Activated T-cell treated with anti-CD3 and anti-CD28 coated beads for 48 hours (primary cell): ENCODE results near the gene GPX4.
A peak's percentile ranks its signal among the peaks of the same experiment; 100 is the strongest.

Experiments used
- DNase-seq: peaks from one replicate; pipeline ENCODE4 v3.0.0-alpha.2; 2020; ENCODE audit warnings: low read depth

GPX4 gene

GRCh38 chr19:1084024-1084868 lies 19.5 kb upstream of the GPX4 start:
- no peak for DNase-seq

DNA sequence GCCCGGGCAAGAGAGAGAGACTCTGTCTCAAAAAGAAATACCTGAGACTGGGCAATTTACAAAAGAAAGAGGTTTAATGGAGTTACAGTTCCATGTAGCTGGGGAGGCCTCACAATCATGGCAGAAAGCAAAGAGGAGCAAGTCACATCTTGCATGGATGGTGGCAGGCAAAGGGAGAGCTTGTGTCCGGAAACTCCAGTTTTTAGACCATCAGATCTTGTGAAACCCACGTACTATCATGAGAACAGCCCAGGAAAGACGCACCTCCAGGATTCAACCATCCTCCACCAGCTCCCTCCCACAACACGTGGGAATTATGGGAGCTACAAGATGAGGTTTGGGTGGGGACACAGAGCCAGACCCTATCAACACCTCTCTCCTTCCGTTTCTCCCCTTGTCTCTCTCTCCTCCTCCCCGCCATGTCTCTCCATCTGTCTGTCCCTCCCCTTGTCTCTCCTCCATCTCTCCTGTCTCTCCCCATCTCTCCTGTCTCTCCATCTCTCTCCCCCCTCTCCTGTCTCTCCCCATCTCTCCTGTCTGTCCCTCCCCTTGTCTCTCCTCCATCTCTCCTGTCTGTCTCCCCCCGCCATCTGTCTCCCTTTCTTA lies 18.6 kb upstream of the GPX4 start:
- DNase-seq = no peak

DNA sequence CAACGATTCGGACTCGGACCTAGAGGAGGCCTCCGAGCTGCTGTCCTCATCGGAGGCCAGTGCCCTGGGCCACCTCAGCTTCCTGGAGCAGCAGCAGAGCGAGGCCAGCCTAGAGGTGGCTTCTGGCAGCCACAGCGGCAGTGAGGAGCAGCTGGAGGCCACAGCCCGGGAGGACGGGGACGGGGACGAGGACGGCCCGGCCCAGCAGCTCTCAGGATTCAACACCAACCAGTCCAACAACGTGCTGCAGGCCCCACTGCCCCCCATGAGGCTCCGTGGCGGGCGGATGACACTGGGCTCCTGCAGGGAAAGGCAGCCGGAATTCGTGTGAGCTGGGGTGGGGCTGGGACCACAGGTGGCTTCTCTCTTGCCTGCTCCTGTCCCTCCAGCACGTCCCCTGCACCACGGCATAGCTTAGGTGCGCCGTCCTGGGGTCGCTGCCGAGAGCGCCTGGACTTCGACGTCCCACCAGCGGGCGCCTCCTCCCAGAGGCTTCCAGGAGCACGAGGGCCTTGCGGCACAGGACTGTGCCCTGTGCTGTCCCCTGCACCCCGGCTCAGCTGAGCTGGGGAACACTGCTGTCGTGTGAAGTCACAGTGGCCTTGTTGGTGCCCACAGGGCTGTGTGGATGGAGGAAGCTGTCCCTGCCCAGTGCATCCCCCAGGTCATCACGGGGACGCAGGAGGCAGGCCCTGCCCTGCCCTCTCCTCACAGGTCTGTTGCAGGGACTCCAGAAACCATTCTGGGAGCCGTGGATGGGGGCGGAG lies 17.9 kb upstream of the GPX4 start:
- no peak for DNase-seq

GRCh38 chr19:1086613-1087012 lies 17.2 kb upstream of the GPX4 start:
- DNase-seq = no peak

DNA sequence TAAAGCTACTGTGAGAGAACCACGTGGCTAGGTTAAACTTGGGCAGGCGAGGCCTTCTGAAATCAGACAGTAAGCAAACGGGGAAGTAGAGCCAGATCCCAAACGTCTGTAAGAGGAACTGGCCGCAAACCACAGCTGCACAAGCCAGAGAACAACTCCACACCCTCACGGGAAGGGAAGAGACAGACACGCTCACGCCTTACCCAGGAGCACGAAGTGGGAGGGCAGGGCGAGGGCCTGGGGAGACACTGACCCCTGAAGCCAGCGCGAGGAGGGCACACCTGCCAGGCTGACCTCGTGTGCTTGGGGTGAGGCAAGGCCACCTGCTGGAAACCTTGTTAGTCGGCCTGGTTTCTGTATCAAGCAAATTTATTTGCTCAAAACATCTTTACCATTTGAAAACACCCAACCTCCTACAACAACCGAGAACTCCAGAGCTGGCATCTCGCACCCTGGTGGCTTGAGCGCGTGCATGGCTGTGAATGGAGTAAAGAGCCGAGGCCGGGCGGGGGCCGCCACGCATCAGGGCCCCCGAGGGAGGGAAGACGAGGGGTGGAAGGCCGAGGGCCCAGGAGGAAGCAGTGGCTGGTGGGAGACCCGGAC lies 15.9 kb upstream of the GPX4 start:
- no peak for DNase-seq

GRCh38 chr19:1088416-1089010 lies 15.3 kb upstream of the GPX4 start:
- DNase-seq = no peak

- no peak for DNase-seq
Observed at GRCh38 chr19:1089126-1089771, 14.5 kb upstream of the GPX4 start.

GRCh38 chr19:1089891-1090290 lies 13.9 kb upstream of the GPX4 start:
- DNase-seq = no peak

GRCh38 chr19:1090731-1091543 lies 12.9 kb upstream of the GPX4 start:
- no peak for DNase-seq

DNA sequence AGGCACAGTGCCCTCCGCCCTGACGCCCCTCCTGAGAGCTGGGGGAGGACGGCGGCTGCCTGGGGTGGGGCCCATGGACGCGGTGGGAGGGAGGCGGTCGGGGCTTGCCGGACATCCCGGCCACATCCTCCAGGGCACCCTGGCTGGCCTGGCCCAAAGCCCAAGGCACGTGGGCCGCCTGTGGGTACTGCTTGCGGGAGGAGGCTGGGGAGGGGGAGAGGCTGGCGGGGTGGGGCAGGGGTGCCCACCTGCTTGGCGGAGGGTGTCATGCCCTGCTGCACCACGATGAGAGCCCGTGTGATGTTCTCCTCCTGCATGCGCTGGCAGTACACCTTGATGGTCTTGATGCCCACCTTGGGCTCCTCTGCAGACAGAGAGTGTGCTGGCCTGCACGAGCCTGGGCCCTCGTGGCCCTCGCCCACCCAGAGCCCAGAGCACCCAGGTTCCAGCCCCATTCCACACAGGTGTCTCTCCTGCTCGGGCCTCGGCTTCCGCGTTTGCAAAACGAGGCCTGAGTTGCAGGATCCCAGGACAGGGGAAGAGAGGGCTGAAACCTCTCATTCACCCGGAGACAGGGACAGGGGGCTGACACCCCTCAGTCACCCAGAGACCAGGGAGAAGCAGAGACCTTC lies 12.1 kb upstream of the GPX4 start:
- no peak for DNase-seq

DNA sequence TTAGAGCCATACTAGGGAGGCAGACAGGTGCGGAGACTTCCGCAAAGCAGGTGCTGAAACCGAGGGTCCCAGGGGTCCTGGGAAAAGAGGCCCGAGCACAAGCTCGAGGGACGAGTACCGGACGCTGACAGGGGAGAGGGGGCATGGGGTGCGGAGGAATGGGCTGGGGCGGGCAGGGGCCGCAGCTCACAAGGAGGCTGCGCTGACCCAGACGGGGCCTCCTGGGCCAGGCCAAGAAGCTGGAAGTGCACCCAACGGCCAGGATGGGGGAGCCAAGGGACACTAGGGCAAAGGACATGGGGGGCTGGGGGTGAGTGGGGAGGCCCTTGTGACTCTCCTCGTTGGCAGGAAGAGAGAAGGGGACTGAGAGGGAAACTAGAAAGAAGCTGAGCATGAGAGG lies 10.5 kb upstream of the GPX4 start:
- no peak for DNase-seq

GRCh38 chr19:1093811-1094553 lies 9.8 kb upstream of the GPX4 start:
- DNase-seq = no peak

GRCh38 chr19:1094655-1094977 lies 9.2 kb upstream of the GPX4 start:
- no peak for DNase-seq

GRCh38 chr19:1094978-1095701 lies 8.7 kb upstream of the GPX4 start, which contains the start of gene POLR2E:
Gene POLR2E (minus strand): TSS chr19:1095375. CDS start chr19:1095315, 60 bp downstream.
- peak; percentile 97 for DNase-seq

DNA sequence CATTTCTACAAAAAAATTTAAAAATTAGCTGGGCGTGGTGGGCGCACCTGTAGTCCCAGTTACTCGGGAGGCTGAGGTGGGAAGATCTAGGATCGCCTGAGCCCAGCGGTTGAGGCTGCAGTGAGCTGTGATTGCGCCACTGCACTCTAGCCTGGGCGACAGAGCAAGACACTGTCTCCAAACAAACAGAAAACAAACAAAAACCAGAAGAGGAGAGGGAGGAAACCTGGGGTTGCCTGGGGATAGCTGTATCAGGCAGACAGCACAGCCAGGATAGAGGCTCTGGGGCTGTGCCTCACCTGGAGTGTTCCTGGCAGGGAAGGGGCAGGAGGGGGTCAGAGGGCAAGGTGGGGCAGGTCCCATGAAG lies 6.0 kb upstream of the GPX4 start:
- no peak for DNase-seq

DNA sequence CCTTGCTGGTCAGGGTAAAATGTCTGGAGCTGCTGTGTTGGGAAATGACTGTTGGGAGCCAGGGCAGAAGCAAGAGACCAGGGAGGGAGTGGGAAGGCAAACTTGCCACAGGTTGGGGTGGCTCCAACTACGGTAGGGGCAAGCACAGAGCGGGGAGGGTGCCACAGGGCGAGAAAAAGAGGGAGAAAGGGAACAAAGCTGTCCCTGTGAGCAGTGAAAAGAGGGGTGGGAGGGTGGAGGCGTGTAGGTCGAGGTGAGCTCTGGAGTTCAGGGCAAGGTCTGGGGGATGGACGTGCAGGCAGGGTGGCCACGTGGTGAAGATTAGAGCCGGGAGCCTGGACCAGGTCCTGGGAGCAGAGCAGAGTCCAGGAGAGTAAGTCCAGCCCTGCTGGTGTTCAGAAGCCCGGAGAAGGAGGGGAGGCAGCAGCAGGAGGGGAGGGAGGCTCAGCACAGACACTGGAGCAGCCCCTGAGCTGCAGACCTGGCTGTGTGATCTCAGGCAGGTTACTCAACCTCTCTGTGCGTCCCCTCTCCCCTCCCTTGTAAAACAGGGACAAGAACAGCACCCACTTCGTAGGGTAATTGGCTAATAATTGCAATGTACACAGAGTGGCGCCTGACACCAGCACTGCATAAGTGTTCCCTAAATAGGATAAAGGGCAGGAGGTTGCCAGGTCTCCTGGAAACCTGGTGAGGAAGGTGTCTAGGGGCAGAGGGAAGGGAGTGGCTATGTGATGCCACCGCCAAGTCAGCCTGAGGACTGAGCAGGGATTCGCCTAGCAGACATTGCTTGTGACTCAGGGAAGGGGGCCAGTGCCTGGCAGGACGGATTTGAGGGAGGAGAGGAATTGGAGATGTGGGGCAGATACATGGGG lies 5.4 kb upstream of the GPX4 start:
- DNase-seq = no peak

- DNase-seq = no peak
Observed at GRCh38 chr19:1101337-1101698, 2.5 kb upstream of the GPX4 start.
